ENCODE data around the gene BDH1.
A peak's percentile ranks its signal among the peaks of the same experiment; 100 is the strongest.

BDH1 gene

GRCh38 chr3:197508924-197509775, 46.6 kb downstream of the BDH1 start:
- in situ Hi-C loops (cut with HindIII; ENCODE audit: low pct_unique_long_range_greater_than_20kb, low sequenced_read_pairs) = no loop called here
- no peak for DNase-seq (ENCODE audit: low read depth in 1 of 2, low spot score in 1 of 2)
- no peak for TF ChIP-seq JUND (IDR thresholded peaks at IDR 0.05; ENCODE audit: low read depth)

GRCh38 chr3:197508461-197508860, 47.3 kb downstream of the BDH1 start:
- TF ChIP-seq JUND (IDR thresholded peaks at IDR 0.05; ENCODE audit: low read depth) = no peak
- in situ Hi-C loops (cut with HindIII; ENCODE audit: low pct_unique_long_range_greater_than_20kb, low sequenced_read_pairs) = no loop called here
- no peak for DNase-seq (ENCODE audit: low read depth in 1 of 2, low spot score in 1 of 2)

- no peak for TF ChIP-seq JUND (IDR thresholded peaks at IDR 0.05; ENCODE audit: low read depth)
- no peak for DNase-seq (ENCODE audit: low read depth in 1 of 2, low spot score in 1 of 2)
- in situ Hi-C loops (cut with HindIII; ENCODE audit: low pct_unique_long_range_greater_than_20kb, low sequenced_read_pairs) = no loop called here
These were observed 47.7 kb downstream of the BDH1 start for GRCh38 chr3:197508051-197508451.

- DNase-seq (ENCODE audit: low read depth in 1 of 2, low spot score in 1 of 2) = no peak
- no peak for TF ChIP-seq JUND (IDR thresholded peaks at IDR 0.05; ENCODE audit: low read depth)
- in situ Hi-C loops (cut with HindIII; ENCODE audit: low pct_unique_long_range_greater_than_20kb, low sequenced_read_pairs) = no loop called here
These were observed 48.2 kb downstream of the BDH1 start for GRCh38 chr3:197507541-197507940.

GRCh38 chr3:197507081-197507480, 48.7 kb downstream of the BDH1 start:
- no peak for TF ChIP-seq JUND (IDR thresholded peaks at IDR 0.05; ENCODE audit: low read depth)
- in situ Hi-C loops (cut with HindIII; ENCODE audit: low pct_unique_long_range_greater_than_20kb, low sequenced_read_pairs) = no loop called here
- DNase-seq (ENCODE audit: low read depth in 1 of 2, low spot score in 1 of 2) = no peak

- no peak for TF ChIP-seq JUND (IDR thresholded peaks at IDR 0.05; ENCODE audit: low read depth)
- no peak for DNase-seq (ENCODE audit: low read depth in 1 of 2, low spot score in 1 of 2)
- in situ Hi-C loops (cut with HindIII; ENCODE audit: low pct_unique_long_range_greater_than_20kb, low sequenced_read_pairs) = no loop called here
These were observed 49.8 kb downstream of the BDH1 start for GRCh38 chr3:197505796-197506548.

GRCh38 chr3:197504641-197505121, 51.1 kb downstream of the BDH1 start:
- in situ Hi-C loops (cut with HindIII; ENCODE audit: low pct_unique_long_range_greater_than_20kb, low sequenced_read_pairs) = no loop called here
- no peak for TF ChIP-seq JUND (IDR thresholded peaks at IDR 0.05; ENCODE audit: low read depth)

GRCh38 chr3:197504229-197504628, 51.5 kb downstream of the BDH1 start:
- no peak for DNase-seq (ENCODE audit: low read depth in 1 of 2, low spot score in 1 of 2)
- no peak for TF ChIP-seq JUND (IDR thresholded peaks at IDR 0.05; ENCODE audit: low read depth)
- in situ Hi-C loops (cut with HindIII; ENCODE audit: low pct_unique_long_range_greater_than_20kb, low sequenced_read_pairs) = no loop called here

More at GRCh38 chr3:197504641-197505121, 51.1 kb downstream of the BDH1 start:
- no peak for DNase-seq (ENCODE audit: low read depth in 1 of 2, low spot score in 1 of 2)

- in situ Hi-C loops (cut with HindIII; ENCODE audit: low pct_unique_long_range_greater_than_20kb, low sequenced_read_pairs) = no loop called here
- TF ChIP-seq JUND (IDR thresholded peaks at IDR 0.05; ENCODE audit: low read depth) = no peak
- DNase-seq (ENCODE audit: low read depth in 1 of 2, low spot score in 1 of 2) = peak; percentile 78 to 91
These were observed 52.1 kb downstream of the BDH1 start for GRCh38 chr3:197503652-197504051.

- peak; percentile 76 to 82 for DNase-seq (ENCODE audit: low read depth in 1 of 2, low spot score in 1 of 2)
- TF ChIP-seq JUND (IDR thresholded peaks at IDR 0.05; ENCODE audit: low read depth) = no peak
- in situ Hi-C loops (cut with HindIII; ENCODE audit: low pct_unique_long_range_greater_than_20kb, low sequenced_read_pairs) = no loop called here
These were observed 53.7 kb downstream of the BDH1 start for GRCh38 chr3:197501879-197502620.

GRCh38 chr3:197501496-197501878, 54.3 kb downstream of the BDH1 start:
- no peak for TF ChIP-seq JUND (IDR thresholded peaks at IDR 0.05; ENCODE audit: low read depth)
- in situ Hi-C loops (cut with HindIII; ENCODE audit: low pct_unique_long_range_greater_than_20kb, low sequenced_read_pairs) = no loop called here
- DNase-seq (ENCODE audit: low read depth in 1 of 2, low spot score in 1 of 2) = peak; percentile 86 to 93

GRCh38 chr3:197500812-197501211, 55.0 kb downstream of the BDH1 start:
- in situ Hi-C loops (cut with HindIII; ENCODE audit: low pct_unique_long_range_greater_than_20kb, low sequenced_read_pairs) = no loop called here
- DNase-seq (ENCODE audit: low read depth in 1 of 2, low spot score in 1 of 2) = no peak
- no peak for TF ChIP-seq JUND (IDR thresholded peaks at IDR 0.05; ENCODE audit: low read depth)
